Smooth muscle cell (in vitro differentiated cells): ENCODE measurements around the gene MRPL40. TPM values are rescaled to one million over a fixed set of nuclear protein-coding genes. Genes with fewer than 3 reads are reported as not detected.

Source experiments
- DNase-seq: peaks from one replicate; lab custom pipeline; 2025; ENCODE audit not compliant: unreplicated experiment; lab: John Stamatoyannopoulos, UW
- H2AFZ ChIP-seq: fragments of 200-600 bp; sonication (generic); 2 replicates; pipeline ENCODE4 v1.6.0; 2016; ENCODE audit warnings: antibody characterized with exemption, low read depth, mild to moderate bottlenecking
- H3F3A ChIP-seq: fragments of 200-600 bp; sonication (generic); 2 replicates; pipeline ENCODE4 v1.6.0; 2017; ENCODE audit warnings: antibody characterized with exemption, low read depth
- H3K27ac ChIP-seq: fragments of 200-600 bp; sonication (generic); 2 replicates; pipeline ENCODE4 v1.5.1; 2016; ENCODE audit warnings: low read depth, mild to moderate bottlenecking
- H3K27me3 ChIP-seq: fragments of 200-600 bp; sonication (generic); 2 replicates; pipeline ENCODE4 v1.6.1; 2016; ENCODE audit warnings: low read depth, mild to moderate bottlenecking
- H3K36me3 ChIP-seq: fragments of 200-600 bp; sonication (generic); 2 replicates; pipeline ENCODE4 v1.5.1; 2016; ENCODE audit warnings: low read depth
- H3K4me1 ChIP-seq: fragments of 200-600 bp; sonication (generic); 2 replicates; pipeline ENCODE4 v1.5.1; 2016; ENCODE audit warnings: low read depth
- H3K4me2 ChIP-seq: fragments of 200-600 bp; sonication (generic); 2 replicates; pipeline ENCODE4 v1.6.0; 2016; ENCODE audit warnings: mild to moderate bottlenecking
- H3K4me3 ChIP-seq: fragments of 200-600 bp; sonication (generic); 2 replicates; pipeline ENCODE4 v1.5.1; 2016; ENCODE audit warnings: mild to moderate bottlenecking
- H3K79me2 ChIP-seq: fragments of 200-600 bp; sonication (generic); 2 replicates; pipeline ENCODE4 v1.6.0; 2016; ENCODE audit warnings: low read depth, mild to moderate bottlenecking
- H3K9ac ChIP-seq: fragments of 200-600 bp; sonication (generic); 2 replicates; pipeline ENCODE4 v1.6.0; 2016; ENCODE audit warnings: low read depth
- H3K9me3 ChIP-seq: fragments of 200-600 bp; sonication (generic); replicated peaks from 2 replicates; pipeline ENCODE4 v1.5.1; 2016; ENCODE audit warnings: low read depth
- H4K20me1 ChIP-seq: fragments of 200-600 bp; sonication (generic); 2 replicates; pipeline ENCODE4 v1.6.0; 2016; ENCODE audit warnings: low read depth
- WGBS: methylation state at CpG from one replicate; pipeline ENCODE4 v1.1.7; 2016; ENCODE audit warnings: low lambda C conversion rate; 5-methylcytosine and 5-hydroxymethylcytosine counted together
- polyA plus RNA-seq: library from polyadenylated mRNA; unstranded; fragments of >200 nt; fragmentation: Nextera tagmentation; extraction: Ambion mirVana; gene quantifications from 2 replicates; pipeline ENCODE4 v1.2.1, GENCODE V29; 2016
- total RNA-seq: library from RNA; depleted of rRNA; stranded (reverse); fragments of >200 nt; gene quantifications from 2 replicates; pipeline ENCODE4 v1.2.3, GENCODE V29; 2014
- TF ChIP-seq, protein P1 (sequence below): fragments of 200-600 bp; sonication (generic); IDR thresholded peaks from 2 replicates; pipeline ENCODE4 v1.5.1; 2017; ENCODE audit warnings: borderline replicate concordance, mild to moderate bottlenecking, antibody characterized with exemption; ENCODE audit not compliant: insufficient read depth, poor library complexity, severe bottlenecking

MRPL40 gene
- total and polyA plus RNA-seq, 2 experiments from 2014 or later = 30.4 to 54.8 TPM

DNA sequence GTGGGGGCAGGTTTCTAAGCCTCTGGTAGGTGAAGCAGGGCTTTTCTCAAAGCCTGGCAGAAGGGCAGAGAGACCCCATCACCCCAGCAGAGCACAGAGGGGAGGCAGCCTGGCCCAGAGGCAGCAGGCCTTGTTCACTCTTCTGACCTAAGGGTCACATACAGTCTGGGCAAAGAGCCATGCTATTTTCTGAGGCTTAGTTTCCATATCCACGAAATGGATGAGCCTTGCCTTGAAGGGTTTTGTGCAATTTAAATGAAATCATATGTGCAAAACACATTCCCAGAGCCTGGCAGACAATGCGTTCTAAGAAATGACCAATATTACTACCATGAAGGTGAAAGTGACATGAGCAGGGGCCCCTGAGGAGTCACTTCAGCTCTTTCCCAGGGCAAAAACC is 45.3 kb upstream of the MRPL40 start:
- no peak overlapping the region for H2AFZ ChIP-seq
- H3K9ac ChIP-seq = no peak overlapping the region
- H3K36me3 ChIP-seq = peaks cover 4% of the 10 kb centered on the region
- DNase-seq = no peak
- no peaks in the 10 kb centered on the region for H4K20me1 ChIP-seq
- H3K4me2 ChIP-seq = no peak overlapping the region
- H3K27me3 ChIP-seq = no peaks in the 10 kb centered on the region
- no peak overlapping the region for H3K4me3 ChIP-seq
- H3F3A ChIP-seq = no peaks in the 10 kb centered on the region
- WGBS = 96% methylated on average over 2 of the region's 2 CpGs
- no peaks in the 10 kb centered on the region for H3K79me2 ChIP-seq
- H3K4me1 ChIP-seq = no peaks in the 10 kb centered on the region
- no peak overlapping the region for H3K27ac ChIP-seq
- no peaks in the 10 kb centered on the region for H3K9me3 ChIP-seq
- TF ChIP-seq, protein P1, sequence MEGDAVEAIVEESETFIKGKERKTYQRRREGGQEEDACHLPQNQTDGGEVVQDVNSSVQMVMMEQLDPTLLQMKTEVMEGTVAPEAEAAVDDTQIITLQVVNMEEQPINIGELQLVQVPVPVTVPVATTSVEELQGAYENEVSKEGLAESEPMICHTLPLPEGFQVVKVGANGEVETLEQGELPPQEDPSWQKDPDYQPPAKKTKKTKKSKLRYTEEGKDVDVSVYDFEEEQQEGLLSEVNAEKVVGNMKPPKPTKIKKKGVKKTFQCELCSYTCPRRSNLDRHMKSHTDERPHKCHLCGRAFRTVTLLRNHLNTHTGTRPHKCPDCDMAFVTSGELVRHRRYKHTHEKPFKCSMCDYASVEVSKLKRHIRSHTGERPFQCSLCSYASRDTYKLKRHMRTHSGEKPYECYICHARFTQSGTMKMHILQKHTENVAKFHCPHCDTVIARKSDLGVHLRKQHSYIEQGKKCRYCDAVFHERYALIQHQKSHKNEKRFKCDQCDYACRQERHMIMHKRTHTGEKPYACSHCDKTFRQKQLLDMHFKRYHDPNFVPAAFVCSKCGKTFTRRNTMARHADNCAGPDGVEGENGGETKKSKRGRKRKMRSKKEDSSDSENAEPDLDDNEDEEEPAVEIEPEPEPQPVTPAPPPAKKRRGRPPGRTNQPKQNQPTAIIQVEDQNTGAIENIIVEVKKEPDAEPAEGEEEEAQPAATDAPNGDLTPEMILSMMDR = no peak

DNA sequence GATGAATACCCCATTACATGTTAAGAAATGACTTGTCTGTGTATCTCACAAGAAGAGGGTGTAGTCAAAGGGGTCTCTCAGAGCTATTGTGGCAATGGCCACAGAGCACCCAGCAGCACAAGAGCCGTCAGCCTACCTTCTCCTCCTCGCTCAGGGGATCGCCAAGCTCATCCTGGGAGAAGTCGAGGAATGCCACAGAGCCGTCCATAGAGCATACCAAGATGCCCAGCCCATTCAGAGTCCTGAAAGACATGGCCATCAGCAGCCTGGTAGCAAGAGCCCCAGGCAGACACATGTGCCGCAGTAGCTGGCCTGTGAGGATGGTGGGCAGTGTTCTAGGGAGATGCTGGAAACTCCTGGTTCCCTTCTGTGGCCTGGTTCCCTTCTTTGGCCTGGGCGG is 44.8 kb upstream of the MRPL40 start:
- Histone ChIP-seq H3K4me2 (no peak overlapping the region), H3K27me3 (no peaks in the 10 kb centered on the region), H2AFZ (no peak overlapping the region), H3K9ac (no peak overlapping the region), H3K4me3 (no peak overlapping the region), H3F3A (no peaks in the 10 kb centered on the region), H3K36me3 (peaks cover under 1% of the 10 kb centered on the region), H3K4me1 (no peaks in the 10 kb centered on the region), H4K20me1 (no peaks in the 10 kb centered on the region), H3K79me2 (no peaks in the 10 kb centered on the region), H3K27ac (no peak overlapping the region), H3K9me3 (no peaks in the 10 kb centered on the region)
- TF ChIP-seq, protein P1 = no peak
- DNase-seq = no peak
- WGBS = 97% methylated on average over 7 of the region's 7 CpGs

DNA sequence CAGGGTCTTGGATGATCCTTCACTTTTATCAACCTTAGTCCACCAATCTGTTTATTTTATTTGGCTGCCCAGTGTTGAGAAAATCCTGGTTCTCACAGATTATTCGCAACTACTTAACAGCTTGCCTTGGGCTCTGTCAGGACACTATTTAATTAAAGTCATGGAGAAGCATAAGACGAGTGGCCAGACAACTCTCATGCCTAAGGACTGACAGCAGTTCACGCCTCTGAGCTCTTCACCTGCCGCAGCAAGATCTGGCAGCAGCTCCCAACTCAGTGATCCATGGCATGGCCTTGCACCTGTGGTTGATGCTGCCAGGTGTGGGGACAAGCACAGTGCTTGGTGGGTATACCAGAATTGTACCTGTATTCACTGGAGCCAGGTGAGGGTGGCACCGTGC is 38.6 kb upstream of the MRPL40 start:
- WGBS = 96% methylated on average over 5 of the region's 5 CpGs
- H3K36me3 ChIP-seq = no peaks in the 10 kb centered on the region

More for the DNA sequence above, 38.6 kb upstream of the MRPL40 start:
- no peaks in the 10 kb centered on the region for H3K27me3 ChIP-seq
- H4K20me1 ChIP-seq = no peaks in the 10 kb centered on the region
- no peak overlapping the region for H3K27ac ChIP-seq
- H3K4me2 ChIP-seq = no peak overlapping the region
- TF ChIP-seq, protein P1 = no peak
- no peaks in the 10 kb centered on the region for H3K79me2 ChIP-seq
- no peak overlapping the region for H3K4me3 ChIP-seq
- no peaks in the 10 kb centered on the region for H3F3A ChIP-seq
- no peak for DNase-seq
- H3K4me1 ChIP-seq = no peaks in the 10 kb centered on the region
- no peak overlapping the region for H3K9ac ChIP-seq
- H2AFZ ChIP-seq = no peak overlapping the region
- H3K9me3 ChIP-seq = no peaks in the 10 kb centered on the region
